ENCODE results near the gene NPTN. TPM values are rescaled to one million over a fixed set of nuclear protein-coding genes. Genes with fewer than 3 reads are reported as not detected.

The NPTN gene
- 137 to 282 TPM (median 223 TPM) in 3 replicates for polyA plus RNA-seq
- 212 TPM for polyA plus RNA-seq (2011; ENCODE audit: low read depth)
- 117 and 166 TPM in 2 replicates for polyA plus RNA-seq (2011; cell fraction: cytosol; rRNA removed)
- polyA plus RNA-seq (2011; cell fraction: nucleus; rRNA removed): 442 and 516 TPM in 2 replicates
- 86.1 and 170 TPM in 2 replicates for polyA plus RNA-seq (2012; ENCODE audit: low replicate concordance)
- 98.3 to 190 TPM (median 181 TPM) in 3 replicates for polyA minus RNA-seq
- 73.1 TPM for polyA minus RNA-seq (2011; cell fraction: cytosol; rRNA and poly(A)+ RNA removed)
- 140 and 258 TPM in 2 replicates for polyA minus RNA-seq (2011; cell fraction: nucleus; rRNA and poly(A)+ RNA removed)

DNA sequence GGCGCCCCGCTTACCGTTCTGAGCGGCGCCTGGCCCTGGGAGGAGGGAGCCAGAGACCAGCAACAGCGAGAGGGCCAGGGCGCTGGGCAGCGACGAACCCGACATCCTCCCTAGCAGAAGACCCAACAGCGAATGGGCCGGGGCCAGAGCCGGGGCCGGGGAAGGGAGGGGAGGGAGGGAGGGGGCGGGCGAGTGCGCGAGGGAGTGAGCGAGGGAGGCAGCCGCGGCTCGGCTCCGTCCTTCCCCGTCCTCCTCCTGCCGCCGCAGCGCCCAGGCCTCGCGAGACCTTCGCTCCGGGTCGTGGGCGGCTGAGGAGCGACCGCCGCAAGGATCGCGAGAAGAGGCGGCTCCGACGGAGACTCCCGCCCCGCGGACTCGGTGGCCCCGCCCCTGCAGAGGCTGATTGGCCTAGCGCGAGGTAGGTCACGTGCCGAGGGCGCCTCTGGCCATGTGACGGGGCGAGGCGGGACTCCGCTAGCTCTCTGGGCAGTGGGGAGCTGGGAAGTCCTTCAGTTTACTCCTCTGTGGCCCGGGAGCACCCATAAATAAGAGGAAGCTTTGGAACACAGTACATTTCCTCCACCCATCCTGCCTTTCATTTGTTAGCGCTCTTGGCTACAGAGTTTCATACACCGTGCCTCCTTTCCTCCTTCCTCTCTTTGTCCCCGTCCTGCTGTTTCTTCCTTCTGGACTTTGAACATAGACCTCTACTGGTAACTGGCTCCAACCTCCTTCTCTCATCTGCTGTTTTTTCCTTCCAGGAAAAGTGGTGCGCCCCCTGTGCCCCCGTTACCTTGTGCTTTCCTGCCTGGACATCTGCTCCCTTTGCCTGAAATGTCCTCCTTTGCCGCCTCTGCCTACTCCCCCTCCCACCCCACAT lies at the start of gene NPTN:
Gene NPTN (minus strand): TSS at position 279 of the 880 bp plus-strand sequence. CDS start 174 bp downstream, at position 105.
- peaks cover 59% of the 10 kb centered on the region for H3K4me1 ChIP-seq (ENCODE audit: control insufficient read depth, extremely low read depth, insufficient read depth, low read length)

DNA sequence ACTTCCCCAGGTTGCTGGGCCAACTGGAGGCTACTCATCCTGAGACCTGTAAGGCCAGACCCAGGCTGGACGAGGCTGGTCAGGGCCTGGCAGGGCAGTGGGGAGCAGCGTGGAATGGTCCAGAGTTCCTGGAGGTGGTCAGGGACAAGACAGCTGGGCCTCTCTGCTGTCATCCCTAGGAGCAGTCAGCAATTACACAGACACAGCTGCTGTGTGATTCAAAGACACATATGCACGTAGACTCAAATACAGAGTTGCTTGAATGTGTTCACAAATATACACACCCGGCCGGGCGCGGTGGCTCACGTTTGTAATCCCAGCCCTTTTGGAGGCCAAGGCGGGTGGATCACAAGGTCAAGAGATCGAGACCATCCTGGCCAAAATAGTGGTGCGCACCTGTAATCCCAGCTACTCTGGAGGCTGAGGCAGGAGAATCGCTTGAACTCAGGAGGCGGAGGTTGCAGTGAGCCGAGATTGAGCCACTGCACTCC lies 49.5 kb upstream of the NPTN start:
- Histone ChIP-seq H3K4me2 (ENCODE audit: control insufficient read depth, extremely low read depth, insufficient read depth, low read depth, low read length) (no peak overlapping the region), H3K9me3 (ENCODE audit: control insufficient read depth, low read depth, low read length) (no peaks in the 10 kb centered on the region), H2AFZ (ENCODE audit: control insufficient read depth, low read length) (no peak overlapping the region), H3K27me3 (ENCODE audit: control insufficient read depth, extremely low read depth, insufficient read depth, low read length) (no peaks in the 10 kb centered on the region), H3K27ac (ENCODE audit: control insufficient read depth, insufficient read depth, low read length) (no peak overlapping the region), H3K9ac (ENCODE audit: control insufficient read depth, extremely low read depth, insufficient read depth, low read length) (no peak overlapping the region), H3K4me1 (ENCODE audit: control insufficient read depth, extremely low read depth, insufficient read depth, low read length) (peaks cover 25% of the 10 kb centered on the region), H3K4me3 (ENCODE audit: control insufficient read depth in 2 of 3, extremely low read depth in 1 of 3, insufficient read depth in 2 of 3, low read depth in 1 of 3, low read length in 3 of 3) (no peak overlapping the region), H3K79me2 (ENCODE audit: control insufficient read depth, insufficient read depth, low read length) (peaks cover 30% of the 10 kb centered on the region), H3K36me3 (ENCODE audit: control insufficient read depth in 2 of 2, extremely low read depth in 1 of 2, insufficient read depth in 2 of 2, low read length in 2 of 2) (no peaks in the 10 kb centered on the region), H4K20me1 (ENCODE audit: control insufficient read depth, extremely low read depth, insufficient read depth, low read length) (no peaks in the 10 kb centered on the region), H3K9me1 (ENCODE audit: control insufficient read depth, extremely low read depth, insufficient read depth, low read length) (peaks cover 2% of the 10 kb centered on the region)
- DNase-seq (ENCODE audit: low read depth, low spot score) (no peak), FAIRE-seq (no peak)
- TF ChIP-seq, protein P1, sequence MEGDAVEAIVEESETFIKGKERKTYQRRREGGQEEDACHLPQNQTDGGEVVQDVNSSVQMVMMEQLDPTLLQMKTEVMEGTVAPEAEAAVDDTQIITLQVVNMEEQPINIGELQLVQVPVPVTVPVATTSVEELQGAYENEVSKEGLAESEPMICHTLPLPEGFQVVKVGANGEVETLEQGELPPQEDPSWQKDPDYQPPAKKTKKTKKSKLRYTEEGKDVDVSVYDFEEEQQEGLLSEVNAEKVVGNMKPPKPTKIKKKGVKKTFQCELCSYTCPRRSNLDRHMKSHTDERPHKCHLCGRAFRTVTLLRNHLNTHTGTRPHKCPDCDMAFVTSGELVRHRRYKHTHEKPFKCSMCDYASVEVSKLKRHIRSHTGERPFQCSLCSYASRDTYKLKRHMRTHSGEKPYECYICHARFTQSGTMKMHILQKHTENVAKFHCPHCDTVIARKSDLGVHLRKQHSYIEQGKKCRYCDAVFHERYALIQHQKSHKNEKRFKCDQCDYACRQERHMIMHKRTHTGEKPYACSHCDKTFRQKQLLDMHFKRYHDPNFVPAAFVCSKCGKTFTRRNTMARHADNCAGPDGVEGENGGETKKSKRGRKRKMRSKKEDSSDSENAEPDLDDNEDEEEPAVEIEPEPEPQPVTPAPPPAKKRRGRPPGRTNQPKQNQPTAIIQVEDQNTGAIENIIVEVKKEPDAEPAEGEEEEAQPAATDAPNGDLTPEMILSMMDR (optimal IDR thresholded peaks at IDR 0.05 in 1 of 3, IDR thresholded peaks at IDR 0.05 in 1 of 3, conservative IDR thresholded peaks at IDR 0.05 in 1 of 3; ENCODE audit: extremely low read depth in 1 of 3, insufficient read depth in 2 of 3, low read length in 3 of 3): no peak
- TF ChIP-seq EZH2 (IDR thresholded peaks at IDR 0.05; ENCODE audit: low read length): no peak
- dilution Hi-C loops (cut with MboI; ENCODE audit: extremely low pct_ligation_motif_present, low sequenced_read_pairs): loop anchor here (25.0 kb wide), 1 partner anchor 95 kb away; no protein-coding TSS in a partner anchor

More for the DNA sequence above, at the start of gene NPTN:
- Histone ChIP-seq H3K79me2 (ENCODE audit: control insufficient read depth, insufficient read depth, low read length) (peaks cover 44% of the 10 kb centered on the region), H3K4me2 (ENCODE audit: control insufficient read depth, extremely low read depth, insufficient read depth, low read depth, low read length) (peak within 1 kb of the TSS; percentile 100), H3K9ac (ENCODE audit: control insufficient read depth, extremely low read depth, insufficient read depth, low read length) (peak within 1 kb of the TSS; percentile 96), H3K27me3 (ENCODE audit: control insufficient read depth, extremely low read depth, insufficient read depth, low read length) (no peaks in the 10 kb centered on the region), H3K36me3 (ENCODE audit: control insufficient read depth in 2 of 2, extremely low read depth in 1 of 2, insufficient read depth in 2 of 2, low read length in 2 of 2) (no peaks in the 10 kb centered on the region), H3K9me1 (ENCODE audit: control insufficient read depth, extremely low read depth, insufficient read depth, low read length) (no peaks in the 10 kb centered on the region), H3K4me3 (ENCODE audit: control insufficient read depth in 2 of 3, extremely low read depth in 1 of 3, insufficient read depth in 2 of 3, low read depth in 1 of 3, low read length in 3 of 3) (peak within 1 kb of the TSS; percentile 95 to 97 (median 95)), H4K20me1 (ENCODE audit: control insufficient read depth, extremely low read depth, insufficient read depth, low read length) (peaks cover 7% of the 10 kb centered on the region), H3K9me3 (ENCODE audit: control insufficient read depth, low read depth, low read length) (no peaks in the 10 kb centered on the region), H3K27ac (ENCODE audit: control insufficient read depth, insufficient read depth, low read length) (peak within 1 kb of the TSS; percentile 98), H2AFZ (ENCODE audit: control insufficient read depth, low read length) (peak within 1 kb of the TSS; percentile 56)
- DNase-seq (ENCODE audit: low read depth, low spot score) (peak; percentile 86), FAIRE-seq (no peak)
- TF ChIP-seq, protein P1 (optimal IDR thresholded peaks at IDR 0.05 in 1 of 3, IDR thresholded peaks at IDR 0.05 in 1 of 3, conservative IDR thresholded peaks at IDR 0.05 in 1 of 3; ENCODE audit: extremely low read depth in 1 of 3, insufficient read depth in 2 of 3, low read length in 3 of 3): no peak
- TF ChIP-seq EZH2 (IDR thresholded peaks at IDR 0.05; ENCODE audit: low read length): no peak
- dilution Hi-C loops (cut with MboI; ENCODE audit: extremely low pct_ligation_motif_present, low sequenced_read_pairs): no loop called here

Measured in keratinocyte (primary cell).